KMS-11 (cell line): ENCODE data around the gene ROBO3.

ENCODE experiments used
- H2AFZ ChIP-seq: fragments of 200-600 bp; sonication (generic); 2 replicates; pipeline ENCODE4 v1.6.1; 2016; ENCODE audit warnings: antibody characterized with exemption, mixed run types, low read depth
- H3K27ac ChIP-seq: fragments of 200-600 bp; sonication (generic); 2 replicates; pipeline ENCODE4 v1.6.1; 2016; ENCODE audit warnings: mild to moderate bottlenecking, mixed run types
- H3K27me3 ChIP-seq: fragments of 200-600 bp; sonication (generic); 2 replicates; pipeline ENCODE4 v1.6.1; 2017; ENCODE audit warnings: mild to moderate bottlenecking, low read depth, mixed run types, moderate library complexity; ENCODE audit not compliant: insufficient read depth
- H3K36me3 ChIP-seq: fragments of 200-600 bp; sonication (generic); 2 replicates; pipeline ENCODE4 v1.6.1; 2017; ENCODE audit warnings: mild to moderate bottlenecking, mixed run types; ENCODE audit not compliant: insufficient read depth
- H3K4me1 ChIP-seq: fragments of 200-600 bp; sonication (generic); 2 replicates; pipeline ENCODE4 v1.6.1; 2016; ENCODE audit warnings: mild to moderate bottlenecking, low read depth, mixed run types; ENCODE audit not compliant: poor library complexity, severe bottlenecking
- H3K4me2 ChIP-seq: fragments of 200-600 bp; sonication (generic); 2 replicates; pipeline ENCODE4 v1.7.0; 2016; ENCODE audit warnings: mild to moderate bottlenecking, mixed run types
- H3K4me3 ChIP-seq: fragments of 200-600 bp; sonication (generic); IDR thresholded peaks from 2 replicates; pipeline ENCODE4 v1.6.1; 2017; ENCODE audit warnings: low read depth, low read length, mixed read lengths; ENCODE audit not compliant: insufficient read depth
- H3K79me2 ChIP-seq: fragments of 200-600 bp; sonication (generic); 2 replicates; pipeline ENCODE4 v1.6.1; 2016; ENCODE audit warnings: low read depth, mixed run types; ENCODE audit not compliant: insufficient read depth
- H3K9ac ChIP-seq: fragments of 200-600 bp; sonication (generic); 2 replicates; pipeline ENCODE4 v1.6.1; 2016; ENCODE audit warnings: mild to moderate bottlenecking, mixed run types
- H4K20me1 ChIP-seq: fragments of 200-600 bp; sonication (generic); 2 replicates; pipeline ENCODE4 v1.6.1; 2016; ENCODE audit warnings: mild to moderate bottlenecking, mixed run types; ENCODE audit not compliant: insufficient read depth
- TF ChIP-seq, protein P1 (sequence below): fragments of 200-600 bp; sonication (generic); conservative IDR thresholded peaks from 2 replicates; pipeline ENCODE4 v1.6.1; 2017; ENCODE audit warnings: low read depth, mild to moderate bottlenecking, antibody characterized with exemption, low read length, moderate library complexity, mixed read lengths

ROBO3 gene, protein sequence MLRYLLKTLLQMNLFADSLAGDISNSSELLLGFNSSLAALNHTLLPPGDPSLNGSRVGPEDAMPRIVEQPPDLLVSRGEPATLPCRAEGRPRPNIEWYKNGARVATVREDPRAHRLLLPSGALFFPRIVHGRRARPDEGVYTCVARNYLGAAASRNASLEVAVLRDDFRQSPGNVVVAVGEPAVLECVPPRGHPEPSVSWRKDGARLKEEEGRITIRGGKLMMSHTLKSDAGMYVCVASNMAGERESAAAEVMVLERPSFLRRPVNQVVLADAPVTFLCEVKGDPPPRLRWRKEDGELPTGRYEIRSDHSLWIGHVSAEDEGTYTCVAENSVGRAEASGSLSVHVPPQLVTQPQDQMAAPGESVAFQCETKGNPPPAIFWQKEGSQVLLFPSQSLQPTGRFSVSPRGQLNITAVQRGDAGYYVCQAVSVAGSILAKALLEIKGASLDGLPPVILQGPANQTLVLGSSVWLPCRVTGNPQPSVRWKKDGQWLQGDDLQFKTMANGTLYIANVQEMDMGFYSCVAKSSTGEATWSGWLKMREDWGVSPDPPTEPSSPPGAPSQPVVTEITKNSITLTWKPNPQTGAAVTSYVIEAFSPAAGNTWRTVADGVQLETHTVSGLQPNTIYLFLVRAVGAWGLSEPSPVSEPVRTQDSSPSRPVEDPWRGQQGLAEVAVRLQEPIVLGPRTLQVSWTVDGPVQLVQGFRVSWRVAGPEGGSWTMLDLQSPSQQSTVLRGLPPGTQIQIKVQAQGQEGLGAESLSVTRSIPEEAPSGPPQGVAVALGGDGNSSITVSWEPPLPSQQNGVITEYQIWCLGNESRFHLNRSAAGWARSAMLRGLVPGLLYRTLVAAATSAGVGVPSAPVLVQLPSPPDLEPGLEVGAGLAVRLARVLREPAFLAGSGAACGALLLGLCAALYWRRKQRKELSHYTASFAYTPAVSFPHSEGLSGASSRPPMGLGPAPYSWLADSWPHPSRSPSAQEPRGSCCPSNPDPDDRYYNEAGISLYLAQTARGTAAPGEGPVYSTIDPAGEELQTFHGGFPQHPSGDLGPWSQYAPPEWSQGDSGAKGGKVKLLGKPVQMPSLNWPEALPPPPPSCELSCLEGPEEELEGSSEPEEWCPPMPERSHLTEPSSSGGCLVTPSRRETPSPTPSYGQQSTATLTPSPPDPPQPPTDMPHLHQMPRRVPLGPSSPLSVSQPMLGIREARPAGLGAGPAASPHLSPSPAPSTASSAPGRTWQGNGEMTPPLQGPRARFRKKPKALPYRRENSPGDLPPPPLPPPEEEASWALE (N-terminal part only)

DNA sequence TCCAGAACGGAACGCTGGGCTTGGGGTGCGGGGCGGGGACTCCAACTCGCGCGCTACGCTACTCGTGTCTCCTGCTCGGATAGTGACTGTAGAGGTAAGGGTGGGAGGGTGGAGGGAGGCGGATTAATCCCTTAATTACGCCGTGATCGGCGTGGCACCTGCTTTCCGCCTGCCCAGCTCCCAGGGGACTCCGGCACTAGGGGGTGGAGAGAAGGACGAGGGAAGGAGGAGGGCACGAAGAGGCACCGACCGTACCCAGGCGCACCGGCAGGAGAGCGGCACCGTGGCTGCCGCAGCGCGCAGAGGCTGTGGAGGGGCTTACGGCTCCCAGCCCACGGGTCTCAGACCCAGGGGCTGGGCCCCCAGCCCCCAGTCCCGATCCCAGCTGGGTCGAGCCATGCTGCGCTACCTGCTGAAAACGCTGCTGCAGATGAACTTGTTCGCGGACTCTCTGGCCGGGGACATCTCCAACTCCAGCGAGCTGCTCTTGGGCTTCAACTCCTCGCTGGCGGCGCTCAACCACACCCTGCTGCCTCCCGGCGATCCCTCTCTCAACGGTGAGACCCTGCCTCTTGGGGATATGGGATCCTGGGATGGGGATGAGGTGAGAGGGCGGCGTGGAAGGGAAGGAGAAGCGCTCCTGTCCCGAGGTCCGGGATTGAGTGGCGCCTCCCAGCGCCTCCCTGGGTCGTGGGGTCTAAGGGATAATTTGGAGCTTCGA lies at the start of gene ROBO3:
Gene ROBO3 (plus strand): TSS at position 252 of the 721 bp plus-strand sequence. CDS start 146 bp downstream, at position 398.
- H3K27me3 ChIP-seq: peaks cover 9% of the 10 kb centered on the region
- TF ChIP-seq, protein P1, sequence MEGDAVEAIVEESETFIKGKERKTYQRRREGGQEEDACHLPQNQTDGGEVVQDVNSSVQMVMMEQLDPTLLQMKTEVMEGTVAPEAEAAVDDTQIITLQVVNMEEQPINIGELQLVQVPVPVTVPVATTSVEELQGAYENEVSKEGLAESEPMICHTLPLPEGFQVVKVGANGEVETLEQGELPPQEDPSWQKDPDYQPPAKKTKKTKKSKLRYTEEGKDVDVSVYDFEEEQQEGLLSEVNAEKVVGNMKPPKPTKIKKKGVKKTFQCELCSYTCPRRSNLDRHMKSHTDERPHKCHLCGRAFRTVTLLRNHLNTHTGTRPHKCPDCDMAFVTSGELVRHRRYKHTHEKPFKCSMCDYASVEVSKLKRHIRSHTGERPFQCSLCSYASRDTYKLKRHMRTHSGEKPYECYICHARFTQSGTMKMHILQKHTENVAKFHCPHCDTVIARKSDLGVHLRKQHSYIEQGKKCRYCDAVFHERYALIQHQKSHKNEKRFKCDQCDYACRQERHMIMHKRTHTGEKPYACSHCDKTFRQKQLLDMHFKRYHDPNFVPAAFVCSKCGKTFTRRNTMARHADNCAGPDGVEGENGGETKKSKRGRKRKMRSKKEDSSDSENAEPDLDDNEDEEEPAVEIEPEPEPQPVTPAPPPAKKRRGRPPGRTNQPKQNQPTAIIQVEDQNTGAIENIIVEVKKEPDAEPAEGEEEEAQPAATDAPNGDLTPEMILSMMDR: no peak
- no peak within 1 kb of the TSS; the same call in 1 of the 2 replicates for H2AFZ ChIP-seq

DNA sequence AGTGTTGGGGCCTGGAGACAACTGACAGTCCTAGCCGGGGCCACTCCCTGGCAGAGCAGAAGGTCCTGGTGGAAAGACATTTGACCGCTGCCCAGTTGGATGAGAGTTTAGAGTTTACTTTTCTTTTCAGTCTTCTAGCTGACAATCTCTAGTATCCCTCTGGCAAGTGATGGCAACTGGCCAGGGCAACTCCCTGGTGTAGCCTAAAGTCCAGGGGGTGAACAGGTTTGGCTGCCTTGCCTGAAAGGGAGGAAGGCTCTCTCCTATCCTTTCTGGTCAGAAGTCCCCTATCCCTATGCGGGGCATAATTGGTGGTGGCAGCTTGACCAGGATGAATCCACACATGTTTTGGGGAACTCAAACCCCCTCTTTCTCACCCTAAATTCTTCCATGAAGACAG lies 48.2 kb upstream of the ROBO3 start:
- Histone ChIP-seq H3K4me2 (no peak overlapping the region), H3K9ac (no peak overlapping the region), H3K27me3 (no peaks in the 10 kb centered on the region), H3K4me1 (peaks cover 13% of the 10 kb centered on the region), H3K27ac (no peak overlapping the region), H2AFZ (no peak overlapping the region), H4K20me1 (no peaks in the 10 kb centered on the region), H3K4me3 (no peak overlapping the region), H3K79me2 (no peaks in the 10 kb centered on the region), H3K36me3 (no peaks in the 10 kb centered on the region)
- TF ChIP-seq, protein P1: no peak

More for the DNA sequence above, at the start of gene ROBO3:
- no peaks in the 10 kb centered on the region for H3K4me1 ChIP-seq
- H3K27ac ChIP-seq: no peak within 1 kb of the TSS
- H3K79me2 ChIP-seq: no peaks in the 10 kb centered on the region
- H3K4me2 ChIP-seq: no peak within 1 kb of the TSS
- no peaks in the 10 kb centered on the region for H3K36me3 ChIP-seq
- no peaks in the 10 kb centered on the region for H4K20me1 ChIP-seq
- H3K9ac ChIP-seq: no peak within 1 kb of the TSS
- no peak within 1 kb of the TSS for H3K4me3 ChIP-seq

DNA sequence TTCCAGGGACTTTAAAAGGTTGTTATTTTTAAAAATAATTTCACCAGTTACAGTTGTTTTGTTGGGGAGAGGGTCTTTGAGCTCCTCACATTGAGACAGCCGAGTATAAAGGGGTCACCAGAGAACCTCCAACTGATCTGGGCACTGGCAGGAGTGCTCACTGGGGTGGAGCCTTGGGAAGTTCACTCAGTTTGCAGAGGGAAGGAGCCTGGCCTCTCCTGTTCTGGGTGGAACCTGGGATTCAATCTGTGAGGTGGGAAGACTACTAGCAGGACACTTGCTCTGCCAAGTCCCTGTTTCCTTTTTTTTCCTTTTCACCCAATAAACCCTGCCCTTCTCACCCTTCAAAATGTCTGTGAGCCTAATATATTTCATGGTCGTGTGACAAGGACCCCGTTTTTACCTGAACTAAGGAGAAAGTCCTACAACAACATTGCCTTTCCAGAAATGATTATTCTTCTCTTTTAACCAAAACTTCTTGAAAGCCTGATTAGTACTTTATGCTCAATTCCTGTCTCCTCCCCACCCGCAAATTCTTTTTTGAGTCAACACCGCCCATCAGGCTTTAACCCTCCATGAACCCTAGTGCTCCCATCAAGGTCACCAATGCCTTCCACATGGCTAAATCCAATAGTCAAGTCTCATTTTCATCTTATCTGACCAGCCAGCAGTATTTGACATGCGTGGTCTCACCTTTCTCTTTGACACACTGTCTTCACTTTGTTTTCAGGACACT lies 43.1 kb upstream of the ROBO3 start:
- no peaks in the 10 kb centered on the region for H3K36me3 ChIP-seq
- no peak overlapping the region for H3K4me3 ChIP-seq
- no peaks in the 10 kb centered on the region for H4K20me1 ChIP-seq
- no peak overlapping the region for H3K4me2 ChIP-seq
- H2AFZ ChIP-seq: no peak overlapping the region
- no peak overlapping the region for H3K27ac ChIP-seq
- no peak overlapping the region for H3K9ac ChIP-seq
- no peaks in the 10 kb centered on the region for H3K4me1 ChIP-seq
- TF ChIP-seq, protein P1: no peak
- no peaks in the 10 kb centered on the region for H3K79me2 ChIP-seq
- no peaks in the 10 kb centered on the region for H3K27me3 ChIP-seq
